ENCODE results near the gene TRIM27.
"Not testable (repeated sequence)": the region's sequence is repeated elsewhere in the genome, so short reads cannot be mapped to it uniquely, and the experiment has no call there.

The TRIM27 gene

GRCh38 chr6:28896505-28897368 is 27.0 kb downstream of the TRIM27 start:
- peak in 1 of 2 donors; percentile 28 for DNase-seq (ENCODE audit: low read depth in 2 of 2)

- peak; percentile 72 to 78 for DNase-seq (ENCODE audit: low read depth in 2 of 2)
These were observed 28.5 kb downstream of the TRIM27 start for GRCh38 chr6:28895131-28895812.

DNA sequence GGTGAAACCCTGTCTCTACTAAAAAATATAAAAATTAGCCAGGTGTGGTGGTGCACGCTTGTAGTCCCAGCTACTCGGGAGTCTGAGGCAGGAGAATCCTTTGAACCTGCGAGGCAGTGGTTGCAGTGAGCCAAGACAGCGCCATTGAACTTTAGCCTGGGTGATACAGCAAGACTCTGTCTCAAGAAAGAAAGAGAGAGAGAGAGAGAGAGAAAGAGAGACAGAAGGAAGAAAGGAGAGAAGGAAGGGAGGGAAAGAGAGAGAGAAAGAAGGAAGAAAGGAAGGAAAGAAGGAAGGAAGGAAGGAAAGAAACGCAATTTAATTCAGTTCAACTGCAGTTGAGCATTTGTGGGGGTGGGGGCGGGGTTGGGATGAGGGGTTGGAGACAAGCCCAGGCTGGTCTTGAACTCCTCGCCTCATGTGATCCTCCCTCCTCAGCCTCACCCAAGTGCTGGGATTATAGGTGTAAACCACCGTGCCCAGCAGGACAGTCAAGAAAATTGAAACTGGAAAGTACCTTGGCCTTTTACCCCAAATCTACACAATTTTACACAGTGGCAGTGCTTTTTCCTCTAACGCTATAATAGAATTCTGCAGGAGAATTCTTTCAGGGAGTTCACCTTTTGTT is 30.5 kb downstream of the TRIM27 start:
- no peak for DNase-seq (ENCODE audit: low read depth in 2 of 2)

DNA sequence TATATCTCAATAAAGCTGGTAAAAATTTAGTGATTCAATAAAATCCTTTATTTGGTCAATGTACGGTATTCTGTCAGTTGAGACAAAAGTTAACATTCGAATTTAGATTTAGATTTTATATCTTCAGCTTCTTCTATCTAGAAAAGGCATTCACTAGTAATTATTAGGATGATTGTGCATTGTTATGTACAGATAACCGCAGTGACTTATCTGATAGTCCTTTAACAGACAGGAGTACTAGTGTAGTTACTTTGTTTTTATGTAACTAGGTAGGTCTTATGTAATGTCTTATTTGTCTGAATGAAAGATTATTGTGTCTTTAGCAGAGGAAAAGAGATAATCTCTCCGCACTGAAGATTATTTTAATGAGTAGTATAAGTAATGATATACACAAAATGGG is 31.3 kb downstream of the TRIM27 start:
- DNase-seq (ENCODE audit: low read depth in 2 of 2) = no peak

DNA sequence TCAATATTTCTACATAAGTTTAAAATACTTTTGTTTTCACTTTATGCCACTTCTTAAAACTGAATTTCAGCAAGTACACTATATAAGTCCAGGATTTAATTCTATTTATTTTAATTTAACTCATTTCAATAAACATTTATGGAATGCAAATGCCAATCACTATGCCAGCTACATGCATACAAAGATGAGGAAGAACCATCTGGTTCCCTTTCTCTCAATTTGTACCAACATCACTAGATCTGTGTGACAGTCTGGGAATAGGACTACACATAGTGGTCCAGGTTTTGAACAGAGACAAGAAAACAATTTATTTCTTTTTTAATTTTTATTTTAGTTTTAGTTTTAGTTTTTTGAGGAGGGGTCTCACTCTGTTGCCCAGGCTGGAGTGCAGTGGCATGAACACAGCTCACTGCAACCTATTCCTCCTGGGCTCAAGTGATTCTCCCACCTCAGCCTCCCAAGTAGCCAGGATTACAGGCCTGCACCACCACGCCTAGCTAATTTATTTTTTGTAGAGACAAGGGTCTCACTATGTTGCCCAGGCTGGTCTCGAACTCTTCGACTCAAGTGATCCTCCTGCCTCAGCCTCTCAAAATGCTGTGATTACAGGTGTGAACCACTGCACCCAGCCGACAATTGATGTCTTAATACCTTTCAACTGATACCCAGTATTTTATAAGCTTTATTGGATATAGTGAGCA is 35.8 kb downstream of the TRIM27 start:
- DNase-seq (ENCODE audit: low read depth in 2 of 2) = no peak

DNA sequence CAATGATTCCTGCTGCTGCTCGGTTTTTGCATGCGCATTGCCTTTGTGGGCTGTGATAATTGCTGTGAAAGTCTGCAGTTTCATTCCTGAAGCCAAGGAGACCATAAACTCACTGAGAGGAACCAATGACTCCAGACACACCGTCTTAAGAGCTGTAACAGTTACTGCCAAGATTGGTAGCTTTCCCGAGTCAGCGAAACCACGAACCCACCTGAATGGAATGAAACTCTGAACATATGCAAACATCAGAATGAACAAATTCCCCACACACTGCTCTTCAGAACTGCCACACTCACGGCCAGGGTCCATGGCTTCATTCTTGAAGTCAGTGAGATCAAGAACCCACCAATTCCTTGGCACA is 37.7 kb downstream of the TRIM27 start:
- DNase-seq (ENCODE audit: low read depth in 2 of 2) = no peak

GRCh38 chr6:28884423-28885131 is 39.2 kb downstream of the TRIM27 start:
- DNase-seq (ENCODE audit: low read depth in 2 of 2) = peak; percentile 29 to 45

- DNase-seq (ENCODE audit: low read depth in 2 of 2) = peak; percentile 27 to 37
These were observed 42.6 kb downstream of the TRIM27 start for GRCh38 chr6:28880894-28881780.

DNA sequence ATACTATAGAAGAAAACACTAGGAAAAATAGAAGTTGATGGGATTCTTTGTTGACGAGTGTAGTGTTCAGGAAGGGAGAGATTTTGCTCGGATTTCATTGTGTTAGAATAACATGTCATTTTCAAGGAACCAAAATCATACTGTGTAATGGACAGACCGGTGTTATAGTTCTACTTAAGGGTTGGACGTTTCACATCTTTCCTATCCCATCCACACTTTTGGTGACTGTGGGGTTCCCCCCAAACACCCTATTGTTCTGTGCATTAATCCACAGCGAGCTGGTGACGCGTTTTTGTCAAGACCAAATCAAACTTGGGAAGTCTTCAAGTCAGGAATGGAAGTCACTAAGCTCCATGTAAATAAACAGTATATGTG is 43.3 kb downstream of the TRIM27 start:
- DNase-seq (ENCODE audit: low read depth in 2 of 2) = no peak

- no peak for DNase-seq (ENCODE audit: low read depth in 2 of 2)
These were observed 47.1 kb downstream of the TRIM27 start for GRCh38 chr6:28876710-28877109.

DNA sequence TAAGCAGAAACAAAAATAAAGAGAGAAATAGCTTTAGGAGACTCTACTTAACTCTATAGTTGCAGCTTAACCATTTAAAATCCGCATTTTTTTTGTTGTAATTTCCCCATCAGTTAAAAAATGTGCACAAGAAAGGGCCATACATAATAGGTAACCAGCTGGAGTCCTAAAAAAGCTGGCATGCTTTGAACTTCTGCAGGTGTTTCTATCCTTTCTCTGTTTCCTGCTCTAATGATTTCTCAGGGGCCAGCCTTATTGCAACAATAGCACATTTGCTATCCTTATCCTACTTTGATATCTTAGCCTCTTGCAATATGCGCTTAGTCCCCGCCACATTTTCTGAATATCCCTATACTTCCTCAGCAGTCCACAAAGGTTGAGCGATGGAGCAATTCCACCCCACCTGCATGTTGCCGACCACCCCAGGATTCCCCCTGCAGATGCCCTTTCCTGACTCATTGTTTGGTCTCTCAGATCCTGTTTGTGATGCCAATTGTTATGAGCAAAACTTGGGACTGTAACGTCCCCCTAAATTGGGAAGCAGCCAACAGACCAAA is 48.5 kb downstream of the TRIM27 start:
- DNase-seq (ENCODE audit: low read depth in 2 of 2) = no peak

GRCh38 chr6:28872157-28872817 is 51.5 kb downstream of the TRIM27 start:
- not testable (repeated sequence) for DNase-seq (ENCODE audit: low read depth in 2 of 2)

GRCh38 chr6:28871335-28872156 is 52.2 kb downstream of the TRIM27 start:
- DNase-seq (ENCODE audit: low read depth in 2 of 2) = no peak

DNA sequence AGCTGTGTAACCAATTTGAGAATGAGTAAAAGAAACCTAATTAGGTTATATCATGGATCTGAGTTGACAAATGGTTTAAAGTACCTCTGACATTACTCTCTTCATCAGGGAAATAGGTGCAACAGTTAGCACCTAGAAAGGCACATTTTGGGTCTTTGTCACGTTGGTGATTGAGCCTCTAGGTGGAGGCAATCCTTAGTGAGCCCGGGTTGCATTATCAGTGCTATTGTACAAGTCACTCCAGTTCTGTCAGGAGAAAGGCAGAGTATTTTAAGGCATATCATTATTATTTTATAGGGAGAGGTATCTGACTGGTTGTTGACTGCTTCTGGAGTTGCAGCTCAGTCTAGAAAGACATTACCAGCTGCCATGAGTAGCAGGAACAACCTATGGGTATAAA is 54.9 kb downstream of the TRIM27 start:
- no peak for DNase-seq (ENCODE audit: low read depth in 2 of 2)

GRCh38 chr6:28867086-28867409 is 56.7 kb downstream of the TRIM27 start:
- DNase-seq (ENCODE audit: low read depth in 2 of 2) = no peak

GRCh38 chr6:28866205-28867085 is 57.3 kb downstream of the TRIM27 start:
- DNase-seq (ENCODE audit: low read depth in 2 of 2) = peak; percentile 47 to 57

- DNase-seq (ENCODE audit: low read depth in 2 of 2) = no peak
These were observed 58.2 kb downstream of the TRIM27 start for GRCh38 chr6:28865401-28866204.

All from stimulated activated CD8-positive, alpha-beta memory T cell treated with anti-CD3 and anti-CD28 coated beads, Interleukin-2, amount 100 ng/mL, for 1 hour (primary cell).